Astrocyte (in vitro differentiated cells and primary cell): ENCODE results near the gene GRM7. TPM values are rescaled to one million over a fixed set of nuclear protein-coding genes. Genes with fewer than 3 reads are reported as not detected.

Source experiments
- DNase-seq: peaks from one replicate; pipeline ENCODE4 v3.0.0-alpha.2; 2010; ENCODE audit warnings: low read depth
- FAIRE-seq: peaks from 2 replicates; lab custom pipeline; 2011; peaks lifted over from hg19 to GRCh38; lab: Jason Lieb, UNC
- H2AFZ ChIP-seq: 2 replicates; pipeline ENCODE4 v1.6.0; 2012; ENCODE audit warnings: low read depth, low read length, inconsistent platforms
- H3K27ac ChIP-seq: 2 replicates; pipeline ENCODE4 v1.5.1; 2011; ENCODE audit warnings: low read depth, low read length, inconsistent platforms
- H3K27me3 ChIP-seq: 2 replicates; pipeline ENCODE4 v1.6.0; 2011; ENCODE audit warnings: low read length, inconsistent platforms; ENCODE audit not compliant: insufficient read depth
- H3K36me3 ChIP-seq: 2 replicates; pipeline ENCODE4 v1.5.1; 2011; ENCODE audit warnings: low read length, inconsistent platforms; ENCODE audit not compliant: insufficient read depth
- H3K4me1 ChIP-seq: 2 replicates; pipeline ENCODE4 v1.5.1; 2011; ENCODE audit warnings: low read length, inconsistent platforms; ENCODE audit not compliant: insufficient read depth
- H3K4me2 ChIP-seq: 2 replicates; pipeline ENCODE4 v1.6.0; 2012; ENCODE audit warnings: low read length, inconsistent platforms
- H3K4me3 ChIP-seq: 2 replicates; pipeline ENCODE4 v1.5.1; 2011; ENCODE audit warnings: low read depth, mild to moderate bottlenecking, low read length, inconsistent platforms; ENCODE audit not compliant: insufficient read depth
- H3K79me2 ChIP-seq: 2 replicates; pipeline ENCODE4 v1.6.0; 2012; ENCODE audit warnings: mild to moderate bottlenecking, low read length, inconsistent platforms; ENCODE audit not compliant: insufficient read depth
- H3K9ac ChIP-seq: 2 replicates; pipeline ENCODE4 v1.6.0; 2012; ENCODE audit warnings: mild to moderate bottlenecking, low read length, inconsistent platforms
- H3K9me3 ChIP-seq: 2 replicates; pipeline ENCODE4 v1.5.1; 2012; ENCODE audit warnings: low read depth, mild to moderate bottlenecking, low read length, inconsistent platforms; ENCODE audit not compliant: insufficient read depth
- H4K20me1 ChIP-seq: 2 replicates; pipeline ENCODE4 v1.6.0; 2012; ENCODE audit warnings: low read length, inconsistent platforms; ENCODE audit not compliant: insufficient read depth
- H3K27ac Mint-ChIP-seq: one replicate; pipeline ENCODE4 v1.8.0; 2021; ENCODE audit warnings: mild to moderate bottlenecking, mixed read lengths; ENCODE audit not compliant: unreplicated experiment
- H3K27me3 Mint-ChIP-seq: one replicate; pipeline ENCODE4 v1.8.0; 2021; ENCODE audit warnings: low read depth, mixed read lengths; ENCODE audit not compliant: unreplicated experiment
- H3K36me3 Mint-ChIP-seq: one replicate; pipeline ENCODE4 v1.8.0; 2021; ENCODE audit warnings: low read depth, mixed read lengths; ENCODE audit not compliant: unreplicated experiment
- H3K4me1 Mint-ChIP-seq: one replicate; pipeline ENCODE4 v1.8.0; 2021; ENCODE audit warnings: low read depth, mixed read lengths; ENCODE audit not compliant: unreplicated experiment
- H3K4me3 Mint-ChIP-seq: one replicate; pipeline ENCODE4 v1.8.0; 2021; ENCODE audit warnings: mild to moderate bottlenecking, moderate library complexity, mixed read lengths; ENCODE audit not compliant: unreplicated experiment
- H3K9me3 Mint-ChIP-seq: one replicate; pipeline ENCODE4 v1.8.0; 2021; ENCODE audit warnings: mild to moderate bottlenecking, mixed read lengths; ENCODE audit not compliant: unreplicated experiment
- EZH2 ChIP-seq: IDR thresholded peaks from 2 replicates; pipeline ENCODE4 v1.6.1; 2012; ENCODE audit warnings: mild to moderate bottlenecking, low read length, inconsistent platforms; ENCODE audit not compliant: insufficient read depth
- total RNA-seq: library from RNA; stranded (reverse); gene quantifications from 2 replicates; pipeline ENCODE4 v1.2.1, GENCODE V29; 2021
- TF ChIP-seq, protein P1 (sequence below): IDR thresholded peaks from 2 replicates; pipeline ENCODE4 v1.5.1; 2011; ENCODE audit warnings: low read depth, mild to moderate bottlenecking, inconsistent platforms, low read length, moderate library complexity; ENCODE audit not compliant: insufficient read depth

The GRM7 gene
- total RNA-seq, 1 donor from 2014 or later: not detected

- H3K27ac ChIP-seq: no peak overlapping the region
- no peaks in the 10 kb centered on the region for H3K9me3 Mint-ChIP-seq
- no peak overlapping the region for H3K27ac Mint-ChIP-seq
- H3K9ac ChIP-seq: no peak overlapping the region
- H3K36me3 ChIP-seq: no peaks in the 10 kb centered on the region
- no peaks in the 10 kb centered on the region for H3K79me2 ChIP-seq
- H3K4me2 ChIP-seq: no peak overlapping the region
- no peak for FAIRE-seq
- H3K9me3 ChIP-seq: no peaks in the 10 kb centered on the region
- H4K20me1 ChIP-seq: no peaks in the 10 kb centered on the region
- TF ChIP-seq EZH2: no peak
- TF ChIP-seq, protein P1, sequence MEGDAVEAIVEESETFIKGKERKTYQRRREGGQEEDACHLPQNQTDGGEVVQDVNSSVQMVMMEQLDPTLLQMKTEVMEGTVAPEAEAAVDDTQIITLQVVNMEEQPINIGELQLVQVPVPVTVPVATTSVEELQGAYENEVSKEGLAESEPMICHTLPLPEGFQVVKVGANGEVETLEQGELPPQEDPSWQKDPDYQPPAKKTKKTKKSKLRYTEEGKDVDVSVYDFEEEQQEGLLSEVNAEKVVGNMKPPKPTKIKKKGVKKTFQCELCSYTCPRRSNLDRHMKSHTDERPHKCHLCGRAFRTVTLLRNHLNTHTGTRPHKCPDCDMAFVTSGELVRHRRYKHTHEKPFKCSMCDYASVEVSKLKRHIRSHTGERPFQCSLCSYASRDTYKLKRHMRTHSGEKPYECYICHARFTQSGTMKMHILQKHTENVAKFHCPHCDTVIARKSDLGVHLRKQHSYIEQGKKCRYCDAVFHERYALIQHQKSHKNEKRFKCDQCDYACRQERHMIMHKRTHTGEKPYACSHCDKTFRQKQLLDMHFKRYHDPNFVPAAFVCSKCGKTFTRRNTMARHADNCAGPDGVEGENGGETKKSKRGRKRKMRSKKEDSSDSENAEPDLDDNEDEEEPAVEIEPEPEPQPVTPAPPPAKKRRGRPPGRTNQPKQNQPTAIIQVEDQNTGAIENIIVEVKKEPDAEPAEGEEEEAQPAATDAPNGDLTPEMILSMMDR: no peak
- no peaks in the 10 kb centered on the region for H3K27me3 ChIP-seq
- H2AFZ ChIP-seq: no peak overlapping the region
- no peaks in the 10 kb centered on the region for H3K36me3 Mint-ChIP-seq
- no peaks in the 10 kb centered on the region for H3K27me3 Mint-ChIP-seq
- H3K4me1 Mint-ChIP-seq: no peaks in the 10 kb centered on the region
- no peak overlapping the region for H3K4me3 ChIP-seq
- H3K4me1 ChIP-seq: no peaks in the 10 kb centered on the region
- H3K4me3 Mint-ChIP-seq: no peak overlapping the region
- DNase-seq: no peak
Observed at GRCh38 chr3:7367968-7368367, 507.1 kb downstream of the GRM7 start.

- Histone ChIP-seq H3K36me3 (no peaks in the 10 kb centered on the region), H3K9ac (no peak overlapping the region), H3K4me1 (no peaks in the 10 kb centered on the region), H4K20me1 (no peaks in the 10 kb centered on the region), H3K9me3 (no peaks in the 10 kb centered on the region), H3K27me3 (no peaks in the 10 kb centered on the region), H3K79me2 (no peaks in the 10 kb centered on the region), H3K4me3 (no peak overlapping the region), H3K27ac (no peak overlapping the region), H2AFZ (no peak overlapping the region), H3K4me2 (no peak overlapping the region)
- TF ChIP-seq, protein P1: no peak
- no peak for TF ChIP-seq EZH2
- Mint-ChIP-seq H3K9me3 (no peaks in the 10 kb centered on the region), H3K27me3 (no peaks in the 10 kb centered on the region), H3K27ac (no peak overlapping the region), H3K4me3 (no peak overlapping the region), H3K36me3 (no peaks in the 10 kb centered on the region), H3K4me1 (no peaks in the 10 kb centered on the region)
- DNase-seq: no peak
- no peak for FAIRE-seq
Observed at GRCh38 chr3:7368597-7368996, 507.7 kb downstream of the GRM7 start.

- Histone ChIP-seq H4K20me1 (no peaks in the 10 kb centered on the region), H3K79me2 (no peaks in the 10 kb centered on the region), H3K36me3 (no peaks in the 10 kb centered on the region), H3K9me3 (no peaks in the 10 kb centered on the region), H3K4me1 (no peaks in the 10 kb centered on the region), H3K4me2 (no peak overlapping the region), H3K27me3 (no peaks in the 10 kb centered on the region), H3K9ac (no peak overlapping the region), H2AFZ (no peak overlapping the region), H3K4me3 (no peak overlapping the region), H3K27ac (no peak overlapping the region)
- DNase-seq (no peak), FAIRE-seq (no peak)
- no peaks in the 10 kb centered on the region for H3K9me3 Mint-ChIP-seq
- H3K4me3 Mint-ChIP-seq: no peak overlapping the region
- no peaks in the 10 kb centered on the region for H3K4me1 Mint-ChIP-seq
- TF ChIP-seq, protein P1: no peak
- TF ChIP-seq EZH2: no peak
- H3K27ac Mint-ChIP-seq: no peak overlapping the region
- no peaks in the 10 kb centered on the region for H3K36me3 Mint-ChIP-seq
- H3K27me3 Mint-ChIP-seq: no peaks in the 10 kb centered on the region
Observed at GRCh38 chr3:7371693-7372572, 511.0 kb downstream of the GRM7 start.
